Lung (tissue), 12 donors: ENCODE data around the gene FXYD5. TPM values are rescaled to one million over a fixed set of nuclear protein-coding genes. Genes with fewer than 3 reads are reported as not detected.

Source experiments
- ATAC-seq: fragments of 200-7000 bp; cut with Tn5 transposase; one replicate; pipeline ENCODE4 v1.9.1; 2020; ENCODE audit warnings: moderate number of reproducible peaks; ENCODE audit not compliant: insufficient read depth, low FRiP score
- DNase-seq, 3 donors: peaks; one replicate each; pipeline ENCODE4 v3.0.0-alpha.2; 2013 to 2017
- H3K27ac ChIP-seq, 2 donors: one replicate each; pipeline ENCODE4 v1.5.1; 2013; ENCODE audit warnings: mild to moderate bottlenecking in 2 of 2, moderate library complexity in 2 of 2, control low read depth in 1 of 2, inconsistent platforms in 1 of 2, low read depth in 1 of 2, low read length in 1 of 2
- H3K27me3 ChIP-seq, 3 donors: one replicate each; pipeline ENCODE4 v1.5.1; 2013; ENCODE audit warnings: low read length in 2 of 3; ENCODE audit not compliant: control insufficient read depth in 3 of 3, insufficient read depth in 3 of 3
- H3K36me3 ChIP-seq, 4 donors: one replicate each; pipeline ENCODE4 v1.5.1; 2013; ENCODE audit warnings: low read length in 4 of 4, mild to moderate bottlenecking in 1 of 4, moderate library complexity in 1 of 4; ENCODE audit not compliant: control insufficient read depth in 4 of 4, insufficient read depth in 4 of 4
- H3K4me1 ChIP-seq, 5 donors: one replicate each; pipeline ENCODE4 v1.5.1; 2013; ENCODE audit warnings: low read length in 5 of 5, mild to moderate bottlenecking in 2 of 5, moderate library complexity in 1 of 5; ENCODE audit not compliant: control insufficient read depth in 5 of 5, insufficient read depth in 5 of 5
- H3K4me3 ChIP-seq: one replicate; pipeline ENCODE4 v1.5.1; 2013; ENCODE audit warnings: mild to moderate bottlenecking, control low read depth, moderate library complexity
- H3K9ac ChIP-seq, 2 donors: one replicate each; pipeline ENCODE4 v1.5.1; 2013; ENCODE audit warnings: low read length in 2 of 2, control low read depth in 1 of 2; ENCODE audit not compliant: insufficient read depth in 1 of 2
- H3K9me3 ChIP-seq, 4 donors: one replicate each; pipeline ENCODE4 v1.5.1; 2013; ENCODE audit warnings: low read length in 3 of 4, mild to moderate bottlenecking in 1 of 4, moderate library complexity in 1 of 4; ENCODE audit not compliant: control insufficient read depth in 4 of 4, insufficient read depth in 3 of 4
- CTCF ChIP-seq: IDR thresholded peaks from 2 replicates; pipeline ENCODE4 v1.5.1; 2012; ENCODE audit warnings: mild to moderate bottlenecking; ENCODE audit errors: control extremely low read depth, extremely low read depth
- WGBS, 2 donors: extraction: QIAGEN DNeasy Blood & Tissue Kit; methylation state at CpG; one replicate each; pipeline ENCODE4 v1.1.7; 2013; 5-methylcytosine and 5-hydroxymethylcytosine counted together
- polyA plus RNA-seq, 2 donors: library from polyadenylated mRNA; stranded (reverse); fragments of 200-250 nt; gene quantifications; one replicate each; pipeline ENCODE4 v1.2.1, GENCODE V29; 2013
- total RNA-seq, 2 donors: library from RNA; depleted of rRNA in 1 of 2; stranded (reverse); fragments of >200 nt in 1 of 2; gene quantifications; one replicate each; pipeline ENCODE4 v1.2.1, GENCODE V29; 2014 to 2021
- donor health status: control.
- donor health status: control.
- donor health status: Bipolar disorder and iron deficiency.
- donor health status: healthy.
- donor health status: DM: yes; HTN: yes; CAD: no.

The FXYD5 gene
- total and polyA plus RNA-seq, 4 donors = 9.9 to 203 (median 138) TPM

GRCh38 chr19:35162471-35163326 lies 8.2 kb downstream of the FXYD5 start:
- H3K9me3 ChIP-seq = peaks cover 0 to 31% (median 12%) of the 10 kb centered on the region in 4 donors
- H3K9ac ChIP-seq = no peak overlapping the region
- H3K36me3 ChIP-seq = peaks cover 0 to 55% (median 9%) of the 10 kb centered on the region in 4 donors
- ATAC-seq = no peak
- DNase-seq = no peak
- peaks cover 0 to under 1% (median 0%) of the 10 kb centered on the region in 5 donors for H3K4me1 ChIP-seq
- no peak for TF ChIP-seq CTCF
- no peaks in the 10 kb centered on the region for H3K27me3 ChIP-seq
- H3K27ac ChIP-seq = no peak overlapping the region
- H3K4me3 ChIP-seq = no peak overlapping the region
- WGBS, 2 donors = 93 to 96% methylated on average over 6 of the region's 6 CpGs

- ATAC-seq (no peak), DNase-seq (no peak)
- Histone ChIP-seq H3K4me1 (no peaks in the 10 kb centered on the region), H3K27me3 (no peaks in the 10 kb centered on the region), H3K27ac (no peak overlapping the region), H3K4me3 (no peak overlapping the region), H3K36me3 (peaks cover 0 to 53% (median 6%) of the 10 kb centered on the region in 4 donors), H3K9me3 (peaks cover 0 to 31% (median 12%) of the 10 kb centered on the region in 4 donors), H3K9ac (no peak overlapping the region)
- 94 to 97% methylated on average over 2 of the region's 2 CpGs for WGBS, 2 donors
- TF ChIP-seq CTCF = no peak
Observed at GRCh38 chr19:35164418-35164817, 9.9 kb downstream of the FXYD5 start.

GRCh38 chr19:35165200-35166058 lies 10.9 kb downstream of the FXYD5 start:
- Histone ChIP-seq H3K9ac (no peak overlapping the region), H3K27ac (no peak overlapping the region), H3K4me1 (no peaks in the 10 kb centered on the region), H3K9me3 (peaks cover 0 to 31% (median 12%) of the 10 kb centered on the region in 4 donors), H3K36me3 (peaks cover 0 to 51% (median 6%) of the 10 kb centered on the region in 4 donors), H3K27me3 (no peaks in the 10 kb centered on the region), H3K4me3 (no peak overlapping the region)
- ATAC-seq (no peak), DNase-seq (no peak)
- TF ChIP-seq CTCF = no peak
- 77% methylated on average over 5 of the region's 5 CpGs for WGBS, 2 donors
